Epithelial cell of esophagus (primary cell): ENCODE results near the gene C22orf15.

Experiments used
- DNase-seq: peaks from one replicate; pipeline ENCODE4 v3.0.0; 2010; ENCODE audit warnings: low read depth
- H3K4me3 ChIP-seq: 2 replicates; pipeline ENCODE4 v1.5.1; 2011; ENCODE audit warnings: mild to moderate bottlenecking, low read length, control low read depth
- CTCF ChIP-seq: IDR thresholded peaks from 2 replicates; pipeline ENCODE4 v1.5.1; 2011; ENCODE audit warnings: low read depth, mild to moderate bottlenecking, low read length, control low read depth, inconsistent platforms; ENCODE audit not compliant: insufficient read depth; ENCODE audit errors: missing control alignments

C22orf15 gene

GRCh38 chr22:23773483-23774113 is 10.8 kb downstream of the C22orf15 start:
- H3K4me3 ChIP-seq, result no peak overlapping the region
- no peak for DNase-seq
- no peak for TF ChIP-seq CTCF

GRCh38 chr22:23774114-23774921 is 11.5 kb downstream of the C22orf15 start:
- H3K4me3 ChIP-seq, result no peak overlapping the region
- DNase-seq, result no peak
- TF ChIP-seq CTCF, result no peak

DNA sequence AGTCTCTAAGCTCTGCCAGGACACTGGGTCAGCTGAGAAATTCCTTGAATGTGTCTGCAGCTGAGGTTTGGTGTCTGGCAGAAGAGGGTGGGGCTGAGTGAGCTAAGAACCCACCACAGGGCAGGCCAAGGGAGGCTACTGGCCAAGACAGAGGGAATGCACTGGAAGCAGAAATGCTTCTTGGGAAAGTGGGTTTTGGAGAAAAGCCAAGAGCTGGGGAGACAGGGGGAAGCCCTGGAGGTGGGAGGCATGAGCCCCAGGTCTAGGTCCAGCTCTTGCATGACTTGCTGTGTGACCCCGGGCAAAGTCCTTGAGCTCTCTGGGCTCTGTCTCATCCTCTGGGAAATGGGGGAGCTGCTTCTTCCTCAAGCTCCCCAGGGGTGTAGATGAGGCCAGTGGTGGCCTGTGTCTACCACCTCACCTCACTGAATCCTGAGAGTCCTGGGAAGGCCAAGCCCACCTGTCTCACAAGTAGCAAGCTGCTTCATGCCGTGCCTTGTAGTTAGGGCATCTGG is 12.2 kb downstream of the C22orf15 start:
- H3K4me3 ChIP-seq, result no peak overlapping the region
- no peak for DNase-seq
- no peak for TF ChIP-seq CTCF

- TF ChIP-seq CTCF, result no peak
- no peak for DNase-seq
- no peak overlapping the region for H3K4me3 ChIP-seq
Observed at GRCh38 chr22:23775779-23776375, 13.1 kb downstream of the C22orf15 start.

GRCh38 chr22:23777776-23778576 is 15.2 kb downstream of the C22orf15 start:
- no peak for TF ChIP-seq CTCF
- no peak for DNase-seq
- H3K4me3 ChIP-seq, result no peak overlapping the region

DNA sequence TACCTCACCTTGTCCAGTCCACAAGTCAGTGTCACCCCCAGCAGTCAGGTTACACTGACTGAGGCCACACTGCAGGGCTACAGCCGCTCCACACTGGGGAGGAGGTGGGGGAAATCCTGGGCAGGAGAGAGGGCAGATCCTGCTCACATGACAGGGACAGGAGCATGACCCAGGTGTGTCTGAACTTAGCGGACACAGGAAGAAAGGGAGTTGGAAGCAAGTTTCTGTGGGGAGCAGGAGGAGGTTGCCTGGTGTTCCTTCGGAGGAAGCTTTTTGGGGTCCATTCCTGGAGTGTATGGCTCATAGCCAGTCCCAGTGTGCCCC is 15.7 kb downstream of the C22orf15 start:
- no peak overlapping the region for H3K4me3 ChIP-seq
- no peak for TF ChIP-seq CTCF
- DNase-seq, result no peak
